SW 1271 (cell line): ENCODE measurements around the gene MRS2.
"Not testable (repeated sequence)": the region's sequence is repeated elsewhere in the genome, so short reads cannot be mapped to it uniquely, and the experiment has no call there.

ENCODE experiments used
- DNase-seq, 2 experiments: peaks; one replicate each; lab custom pipeline; 2025; lab: John Stamatoyannopoulos, UW

MRS2 gene

DNA sequence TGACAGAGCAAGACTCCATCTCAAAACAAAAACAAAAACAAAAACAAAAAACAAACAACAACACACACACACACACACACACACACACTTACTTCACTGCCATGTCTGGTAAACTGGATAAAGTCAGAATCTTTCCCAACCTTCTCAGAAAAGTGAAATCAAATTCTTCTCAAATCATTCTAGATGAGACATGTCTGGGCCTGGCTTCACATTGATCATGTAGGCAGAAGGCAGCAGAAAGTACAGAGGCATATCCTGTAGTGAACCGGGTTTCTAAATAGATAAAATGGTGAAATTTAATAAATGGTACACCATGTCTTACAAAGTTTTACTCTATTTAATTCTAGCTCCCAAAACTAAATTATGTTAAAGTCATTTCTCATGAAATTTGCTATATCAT lies 14.9 kb upstream of the MRS2 start:
- DNase-seq: no peak

DNA sequence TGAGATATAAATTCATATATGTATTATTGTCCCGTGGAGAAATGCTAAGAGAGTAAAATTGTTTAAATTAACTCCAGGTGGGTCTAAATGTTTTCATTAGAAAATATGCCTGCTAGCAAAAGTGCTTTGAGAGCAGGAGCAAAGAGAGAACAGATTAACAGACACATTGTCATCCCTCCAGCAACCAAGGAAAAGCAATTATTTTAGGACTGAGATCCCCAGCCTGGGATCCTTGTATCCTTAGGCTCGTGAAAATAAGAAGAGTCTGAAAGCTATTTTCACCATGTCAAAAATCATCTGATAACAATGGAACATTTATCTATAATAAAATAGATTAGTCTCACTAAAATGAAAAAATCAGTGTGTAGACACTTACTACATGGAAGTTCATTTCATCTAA lies 11.5 kb upstream of the MRS2 start:
- DNase-seq: no peak

DNA sequence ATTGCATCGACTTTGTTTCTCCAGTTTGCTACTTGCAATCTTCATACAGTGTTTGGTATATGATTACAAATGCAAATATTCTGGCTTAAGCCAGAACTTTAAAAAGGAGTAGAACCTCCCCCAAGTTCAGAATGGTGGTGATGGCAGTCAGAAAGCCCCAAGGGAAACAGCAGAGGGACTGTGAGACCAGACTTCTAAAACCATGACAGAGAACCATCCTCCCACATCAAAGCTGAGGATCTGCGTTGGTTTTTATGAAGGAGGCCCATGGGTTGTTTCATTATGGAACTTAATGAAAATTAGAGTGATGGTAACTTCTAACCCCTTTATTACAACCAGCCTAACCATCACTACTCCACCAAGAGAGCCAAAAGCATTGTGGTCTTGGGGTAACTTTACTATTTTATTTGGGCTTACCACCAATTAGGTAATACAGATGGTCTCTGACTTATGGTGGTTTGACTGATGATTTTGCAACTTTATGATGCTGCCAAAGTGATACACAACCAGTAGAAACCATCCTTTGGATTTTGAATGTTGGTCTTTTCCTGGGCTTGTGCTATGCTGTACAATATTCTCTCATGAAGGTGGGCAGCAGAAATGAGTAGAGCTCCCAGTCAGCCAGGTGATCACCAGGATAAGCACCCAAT lies 10.9 kb upstream of the MRS2 start:
- DNase-seq: no peak

DNA sequence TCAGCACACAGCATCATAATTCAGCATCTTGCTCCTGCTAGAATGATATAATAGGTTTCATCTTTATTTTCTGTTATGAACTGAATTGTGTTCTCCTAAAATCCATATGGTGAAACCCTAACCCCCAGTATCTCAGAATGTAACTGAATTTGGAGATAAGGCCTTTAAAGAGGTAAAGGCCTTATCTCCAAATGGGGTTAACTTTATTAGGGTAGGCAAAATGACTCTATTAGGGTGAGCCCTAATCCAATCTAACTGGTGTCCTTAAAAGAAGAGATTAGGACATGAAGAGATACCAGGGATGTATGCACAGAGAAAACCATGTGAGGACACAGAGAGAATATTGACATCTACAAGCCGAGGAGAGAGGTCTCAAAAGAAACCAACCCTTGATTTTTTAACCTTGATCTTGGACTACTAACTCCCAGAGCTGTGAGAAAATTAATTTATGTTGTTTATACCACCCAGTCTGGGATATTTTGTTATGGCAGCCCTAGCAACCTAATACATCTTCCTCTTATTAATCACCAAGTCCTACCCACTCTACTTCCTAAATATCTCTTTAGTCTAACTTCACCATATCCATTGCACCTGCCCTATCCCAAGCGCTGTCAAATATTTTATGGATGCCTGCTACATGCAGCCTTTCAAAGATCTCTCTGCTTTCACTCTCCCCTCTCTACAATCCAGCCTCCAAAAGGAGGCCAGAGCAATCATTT lies 8.5 kb upstream of the MRS2 start:
- no peak for DNase-seq

DNA sequence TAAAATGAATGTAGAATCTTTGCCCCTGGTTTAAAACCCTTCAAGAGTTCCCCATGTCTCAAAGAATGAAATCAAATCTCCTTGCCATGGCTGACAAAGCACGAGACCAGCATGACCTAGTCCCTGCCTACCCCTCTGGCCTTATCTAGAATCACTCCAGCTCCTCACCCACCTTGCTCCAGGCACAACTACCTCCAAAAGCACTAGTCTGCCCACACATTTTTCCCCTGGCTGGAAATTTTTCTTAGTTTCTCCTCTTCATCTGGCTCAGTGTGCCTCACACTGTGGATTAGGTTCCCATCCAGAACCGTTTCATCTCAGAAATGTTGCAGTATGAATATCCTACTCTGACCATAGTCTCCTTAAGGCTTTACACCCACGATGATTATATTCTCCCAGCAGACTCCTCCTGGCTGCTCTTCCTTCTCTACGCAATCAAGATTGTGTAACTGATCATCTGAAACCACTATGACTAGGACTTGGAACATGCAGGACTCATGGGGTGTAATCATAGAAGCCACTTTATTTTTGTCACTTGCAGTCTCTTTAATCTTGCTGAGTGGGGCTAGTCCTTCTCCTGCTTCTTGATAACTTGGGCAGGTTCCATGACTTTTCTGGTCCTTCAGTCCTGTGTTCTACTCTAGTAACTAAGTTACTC lies 7.8 kb upstream of the MRS2 start:
- no peak for DNase-seq

DNA sequence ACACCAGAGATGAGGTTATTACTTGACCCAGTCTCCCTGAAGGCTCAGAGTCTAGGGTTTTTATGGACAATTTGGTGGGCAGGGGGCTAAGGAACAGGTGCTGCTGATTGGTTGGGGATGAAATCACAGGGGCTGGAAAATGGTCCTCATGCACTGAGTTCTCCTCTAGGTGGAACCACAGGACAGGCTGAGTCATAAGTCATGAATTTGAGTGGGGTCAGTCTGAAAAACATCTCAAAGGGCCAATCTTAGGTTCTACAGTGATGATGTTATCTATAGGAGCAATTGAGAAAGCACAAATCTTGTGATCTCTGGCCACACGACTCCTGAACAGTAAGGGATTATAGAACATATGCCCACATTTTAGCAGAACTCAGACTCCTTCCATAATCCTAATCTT lies 5.9 kb upstream of the MRS2 start:
- no peak for DNase-seq

DNA sequence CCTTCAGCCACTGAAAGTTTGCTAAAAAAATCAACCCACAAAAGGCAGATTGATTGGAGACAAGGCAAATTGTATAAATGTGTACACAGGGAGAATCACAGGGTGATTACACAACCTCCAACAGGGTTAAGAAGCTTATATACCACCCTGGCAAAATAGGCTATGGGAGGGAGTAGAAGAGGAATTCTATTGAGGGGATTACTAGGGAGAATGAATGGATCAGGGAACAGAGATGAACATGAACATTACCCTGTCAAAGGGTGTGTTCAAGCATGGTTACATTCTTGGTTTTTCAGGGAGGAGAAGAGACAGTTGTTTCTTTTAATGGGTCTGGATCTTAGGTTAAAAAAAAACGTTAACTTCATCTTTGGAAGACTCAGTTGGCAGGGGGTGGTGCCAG lies 5.1 kb upstream of the MRS2 start:
- no peak for DNase-seq

DNA sequence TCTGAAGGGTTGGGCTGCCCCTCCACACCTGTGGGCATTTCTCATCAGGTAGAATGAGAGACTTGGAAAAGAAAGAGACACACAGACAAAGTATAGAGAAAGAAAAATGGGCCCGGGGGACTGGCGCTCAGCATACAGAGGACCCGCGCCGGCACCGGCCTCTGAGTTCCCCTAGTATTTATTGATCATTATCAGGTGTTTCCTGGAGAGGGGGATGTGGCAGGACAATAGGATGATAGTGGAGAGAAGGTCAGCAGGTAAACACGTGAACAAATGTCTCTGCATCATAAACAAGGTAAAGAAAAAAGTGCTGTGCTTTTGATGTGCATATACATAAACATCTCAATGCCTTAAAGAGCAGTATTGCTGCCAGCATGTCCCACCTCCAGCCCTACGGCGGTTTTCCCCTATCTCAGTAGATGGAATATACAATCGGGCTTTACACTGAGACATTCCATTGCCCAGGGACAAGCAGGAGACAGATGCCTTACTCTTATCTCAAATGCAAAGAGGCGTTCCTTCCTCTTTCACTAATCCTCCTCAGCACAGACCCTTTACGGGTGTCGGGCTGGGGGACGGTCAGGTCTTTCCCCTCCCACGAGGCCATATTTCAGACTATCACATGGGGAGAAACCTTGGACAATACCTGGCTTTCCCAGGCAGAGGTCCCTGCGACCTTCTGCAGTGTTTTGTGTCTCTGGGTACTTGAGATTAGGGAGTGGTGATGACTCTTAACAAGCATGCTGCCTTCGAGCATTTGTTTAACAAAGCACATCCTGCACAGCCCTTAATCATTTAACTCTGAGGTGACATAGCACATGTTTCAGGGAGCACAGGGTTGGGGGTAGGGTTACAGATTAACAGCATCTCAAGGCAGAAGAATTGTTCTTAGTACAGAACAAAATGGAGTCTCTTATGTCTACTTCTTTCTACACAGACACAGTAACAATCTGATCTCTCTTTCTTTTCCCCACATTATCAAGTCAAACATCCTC lies 2.4 kb upstream of the MRS2 start:
- not testable (repeated sequence) for DNase-seq

DNA sequence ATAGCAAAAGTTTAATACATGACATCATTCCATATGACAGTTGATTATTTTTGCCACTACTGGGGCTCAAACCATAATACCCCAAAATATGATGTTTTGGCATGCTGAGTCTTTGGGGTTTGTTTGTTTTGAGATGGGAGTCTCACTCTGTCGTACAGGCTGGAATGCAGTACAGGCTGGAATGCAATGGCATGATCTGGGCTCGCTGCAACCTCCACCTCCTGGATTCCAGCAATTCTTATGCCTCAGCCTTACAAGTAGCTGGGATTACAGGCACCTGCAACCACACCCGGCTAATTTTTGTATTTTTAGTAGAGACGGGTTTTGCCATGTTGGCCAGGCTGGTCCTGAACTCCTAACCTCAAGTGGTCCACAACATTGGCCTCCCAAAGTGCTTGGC lies 1.3 kb upstream of the MRS2 start:
- no peak for DNase-seq

DNA sequence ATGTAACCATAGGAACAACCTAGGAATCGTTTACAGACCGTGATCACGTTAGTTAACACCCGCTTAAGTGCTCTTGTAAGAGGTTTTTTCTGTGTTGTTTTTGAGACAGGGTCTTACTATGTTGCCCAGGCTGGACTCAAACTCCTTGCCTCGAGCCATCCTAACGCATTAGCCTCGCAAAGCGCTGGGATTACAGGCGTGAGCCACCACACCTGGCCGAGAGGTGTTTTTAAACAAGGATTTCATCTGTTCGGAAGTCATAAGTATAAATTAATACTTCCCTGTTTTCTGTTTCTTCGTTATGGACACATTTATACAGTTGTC lies 727 bp downstream of the MRS2 start:
- no peak for DNase-seq

DNA sequence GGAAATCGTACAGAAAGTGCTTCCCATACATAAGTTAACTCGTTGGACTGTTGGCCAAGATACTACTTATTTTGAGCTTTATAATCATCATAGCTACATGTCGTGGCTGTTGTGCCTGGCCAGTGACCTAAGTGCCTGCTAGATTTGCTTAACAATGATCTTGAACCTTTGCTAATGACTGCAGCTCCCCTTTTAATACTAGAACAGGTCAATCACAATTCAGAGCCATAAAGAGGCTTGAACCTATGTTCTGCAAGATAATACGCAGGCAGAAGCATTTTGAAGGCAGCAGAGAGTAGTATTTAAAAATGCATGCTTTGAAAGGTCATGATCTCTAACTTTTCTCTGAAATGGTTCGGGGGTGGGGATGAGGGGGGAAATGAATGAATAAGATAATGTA lies 2.5 kb downstream of the MRS2 start:
- DNase-seq: no peak

DNA sequence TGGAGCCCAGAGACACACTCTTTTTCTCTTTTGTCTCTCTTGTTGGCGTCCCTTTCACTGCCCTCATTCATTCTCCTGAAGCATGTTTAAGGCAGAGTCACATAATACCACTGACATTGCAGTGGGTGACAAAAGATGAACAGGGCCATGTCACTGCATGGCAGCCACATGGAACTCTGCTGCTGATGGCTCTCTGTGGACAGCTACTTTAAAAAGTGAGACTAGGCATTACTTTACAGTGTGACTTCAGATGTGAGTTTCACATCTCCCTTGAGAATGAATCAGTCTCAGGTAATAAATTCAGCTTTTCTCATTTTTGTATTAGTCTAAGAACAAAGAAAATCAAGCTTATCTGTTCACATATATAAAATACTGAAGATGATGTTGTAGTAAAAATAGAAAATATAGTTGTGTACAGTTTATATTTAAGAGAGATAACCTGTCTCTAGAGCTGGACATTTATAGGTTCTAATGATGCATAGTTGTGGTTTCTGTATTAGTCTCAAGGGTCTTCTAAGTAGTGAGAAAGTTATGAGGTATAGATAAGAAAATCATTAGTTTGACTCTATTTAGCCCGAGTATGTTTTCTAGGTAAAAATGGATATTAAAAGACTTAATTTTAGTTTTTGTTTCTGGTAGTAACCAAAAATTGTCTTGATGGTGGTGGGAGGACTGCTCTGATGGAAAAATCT lies 6.1 kb downstream of the MRS2 start:
- DNase-seq: no peak

DNA sequence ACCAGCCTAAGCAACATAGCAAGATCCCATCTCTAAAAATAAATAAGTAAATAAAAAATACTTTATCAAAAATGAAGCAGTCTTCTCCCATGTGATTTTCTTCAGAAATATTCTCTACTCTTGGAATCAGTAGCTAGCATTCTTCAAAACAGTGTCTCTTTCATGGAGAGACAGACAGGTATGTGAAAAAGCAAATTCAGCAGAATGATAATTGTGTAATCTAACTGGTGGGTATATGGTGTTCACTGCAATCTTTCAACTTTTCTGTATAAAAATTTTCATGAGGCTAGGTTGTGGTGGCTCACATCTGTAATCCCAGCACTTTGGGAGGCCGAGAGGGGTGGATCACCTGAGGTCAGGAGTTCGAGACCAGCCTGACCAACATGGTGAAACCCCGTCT lies 7.9 kb downstream of the MRS2 start:
- DNase-seq: no peak

DNA sequence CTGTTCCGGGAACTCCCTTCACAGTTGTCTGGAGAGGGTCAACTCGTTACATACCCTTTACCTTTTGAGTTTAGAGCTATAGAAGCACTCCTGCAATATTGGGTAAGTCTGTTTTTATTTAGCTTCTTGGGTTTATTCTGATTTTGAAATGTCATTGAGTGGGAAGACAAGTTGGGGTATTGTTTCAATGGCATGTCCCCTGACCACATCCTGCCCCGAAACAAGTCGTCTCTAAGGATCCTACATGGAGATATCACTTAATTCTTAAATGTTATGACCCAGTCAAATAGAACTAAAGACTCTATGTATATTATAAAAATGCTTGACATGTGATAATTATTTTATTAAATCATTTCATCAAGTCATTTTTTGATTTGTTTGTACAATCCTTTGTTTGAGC lies 9.6 kb downstream of the MRS2 start:
- no peak for DNase-seq

DNA sequence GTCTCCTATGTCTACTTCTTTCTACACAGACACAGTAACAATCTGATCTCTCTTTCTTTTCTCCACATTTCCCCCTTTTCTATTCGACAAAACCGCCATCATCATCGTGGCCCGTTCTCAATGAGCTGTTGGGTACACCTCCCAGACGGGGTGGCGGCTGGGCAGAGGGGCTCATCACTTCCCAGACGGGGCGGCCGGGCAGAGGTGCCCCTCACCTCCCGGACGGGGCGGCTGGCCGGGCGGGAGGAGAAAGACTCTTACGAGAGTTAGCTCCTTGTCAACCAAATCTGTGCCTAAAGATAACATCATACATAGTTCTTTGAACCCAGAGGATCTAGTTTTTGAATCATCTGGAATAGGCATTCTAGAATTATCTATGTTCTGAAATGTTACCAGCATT lies 11.8 kb downstream of the MRS2 start:
- not testable (repeated sequence) for DNase-seq

DNA sequence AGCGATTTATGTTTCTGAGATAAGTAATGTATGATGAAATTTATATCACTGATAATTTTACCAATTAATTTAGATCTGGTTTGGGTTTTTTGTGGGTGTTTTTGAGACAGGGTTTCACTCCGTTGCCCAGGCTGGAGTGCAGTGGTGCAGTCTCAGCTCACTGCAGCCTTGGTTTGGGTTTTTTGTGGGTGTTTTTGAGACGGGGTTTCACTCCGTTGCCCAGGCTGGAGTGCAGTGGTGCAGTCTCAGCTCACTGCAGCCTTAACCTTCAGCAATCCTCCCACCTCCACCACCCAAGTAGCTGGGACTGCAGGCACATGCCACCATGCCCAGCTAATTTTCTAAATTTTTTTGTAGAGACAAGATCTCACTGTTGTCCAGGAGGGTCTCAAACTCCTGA lies 13.0 kb downstream of the MRS2 start:
- DNase-seq: no peak

DNA sequence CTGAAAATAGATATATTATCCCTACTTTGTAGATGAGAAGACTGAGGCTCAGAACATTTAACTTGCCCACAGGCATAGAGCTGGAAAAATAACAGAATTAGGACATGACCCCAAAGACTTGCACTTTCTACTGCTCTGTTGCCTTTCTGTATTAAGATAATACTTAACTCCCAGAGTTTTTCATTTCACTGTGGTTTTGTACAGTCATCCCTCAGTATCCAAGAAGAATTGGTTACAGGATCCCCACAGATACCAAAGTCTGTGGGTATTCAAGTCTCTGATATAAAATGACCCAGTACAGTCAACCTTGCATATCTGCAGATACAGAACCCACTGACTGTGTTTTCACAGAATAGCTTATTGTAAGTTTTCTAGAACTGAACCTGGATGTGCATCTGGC lies 16.8 kb downstream of the MRS2 start:
- DNase-seq: no peak

DNA sequence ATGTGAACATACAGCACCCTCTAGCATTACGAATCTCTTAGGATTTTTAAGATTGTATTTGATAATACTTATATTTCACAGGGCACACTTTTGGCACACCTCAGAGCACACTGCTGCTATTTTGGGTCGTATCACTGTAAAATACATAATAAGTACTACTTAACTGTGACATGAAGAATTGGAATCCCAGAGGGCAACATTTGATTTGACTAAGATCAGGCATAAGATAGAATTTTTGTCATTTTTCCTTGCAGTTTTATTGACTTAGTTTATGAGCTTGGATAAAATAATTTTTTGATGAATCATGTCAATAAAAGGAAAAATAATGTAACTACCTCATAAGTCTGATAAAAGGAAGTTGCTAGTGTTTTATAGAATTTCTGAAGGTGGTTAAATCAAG lies 22.4 kb downstream of the MRS2 start:
- DNase-seq: no peak

DNA sequence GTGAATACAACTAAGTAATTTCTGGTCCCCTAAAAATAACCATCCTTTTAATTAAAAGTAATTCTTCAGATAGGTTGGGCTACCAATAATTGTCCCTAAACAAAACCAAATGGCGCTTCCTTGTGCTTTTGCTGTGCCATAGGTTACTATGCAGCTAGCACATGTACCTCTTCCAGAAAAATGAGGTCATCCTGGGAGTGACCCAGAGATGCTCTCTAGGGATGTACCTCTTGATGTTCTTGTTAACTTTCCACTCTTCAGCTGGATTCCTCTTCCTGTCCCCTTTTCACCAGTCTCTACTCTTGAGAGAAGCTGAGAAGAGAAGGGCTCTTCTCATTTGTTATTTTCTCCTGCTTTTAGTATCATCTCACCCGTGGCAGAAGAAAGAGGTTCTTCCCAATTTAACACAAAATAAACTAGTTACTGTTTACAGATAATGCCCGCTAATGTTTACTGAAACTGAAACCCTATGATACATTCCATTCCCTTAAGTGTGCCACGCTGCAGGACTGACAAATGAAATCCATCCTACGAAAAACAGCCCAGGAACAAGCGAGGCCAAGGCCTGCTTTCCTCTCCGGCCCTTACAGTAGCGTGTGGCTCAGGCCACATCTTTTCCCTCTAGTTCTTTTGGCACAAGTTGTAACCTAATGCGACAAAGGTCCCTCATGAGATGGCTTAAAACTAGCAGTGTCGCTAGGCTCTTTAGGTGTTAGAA lies 24.2 kb downstream of the MRS2 start:
- DNase-seq: no peak

DNA sequence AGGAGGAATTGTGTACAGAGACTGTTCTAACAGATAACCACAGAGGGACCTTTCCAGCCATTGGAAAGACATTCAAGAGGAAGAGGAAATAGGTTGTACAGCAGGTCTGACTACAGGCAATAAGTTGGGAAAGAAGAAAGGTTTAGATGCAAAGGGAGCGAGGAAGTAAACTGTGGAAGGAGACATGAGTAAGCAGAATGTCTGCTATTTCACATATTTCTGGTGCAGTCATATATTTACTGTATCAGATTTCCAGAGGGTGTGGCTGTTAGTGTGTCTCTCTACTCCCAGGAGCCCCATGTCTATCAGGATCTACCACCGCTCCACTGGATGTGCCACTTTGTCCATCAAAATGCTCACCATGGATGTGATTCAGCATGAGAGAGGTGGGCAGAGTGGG lies 25.9 kb downstream of the MRS2 start:
- no peak for DNase-seq

DNA sequence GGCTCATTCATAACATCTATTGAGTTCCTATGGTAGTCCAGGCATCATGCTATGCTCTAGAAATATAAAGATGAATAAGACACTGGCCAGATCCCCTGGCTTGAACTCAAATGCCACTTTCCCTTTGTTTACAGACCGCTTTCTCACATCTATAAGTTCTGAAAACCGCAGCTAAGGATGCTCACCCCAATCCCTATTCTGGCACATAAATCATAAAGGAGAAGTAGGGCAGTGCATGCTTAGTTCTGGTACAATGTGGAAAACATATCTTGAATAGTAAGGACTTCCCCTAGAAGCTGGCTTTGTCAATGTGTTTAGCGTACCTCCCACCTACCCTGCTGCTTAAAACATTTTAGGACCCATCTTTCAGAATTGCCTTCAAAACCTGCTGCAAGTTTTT lies 26.4 kb downstream of the MRS2 start:
- no peak for DNase-seq
